Stomach (tissue), 4 donors: ENCODE data around the gene STK17B.

Source experiments
- EP300 ChIP-seq: sonication (generic); formaldehyde crosslinking; IDR thresholded peaks from one replicate; pipeline ENCODE4 v1.6.1; 2017; ENCODE audit warnings: antibody characterized with exemption
- POLR2A ChIP-seq, 4 donors: fragments of 450-650 bp; IDR thresholded peaks; one replicate each; pipeline ENCODE4 v1.6.1; 2016; ENCODE audit warnings: antibody characterized with exemption in 4 of 4, control low read depth in 2 of 4, mild to moderate bottlenecking in 1 of 4, moderate library complexity in 1 of 4
- POLR2AphosphoS5 ChIP-seq, 3 donors: sonication (generic); formaldehyde crosslinking; IDR thresholded peaks; one replicate each; pipeline ENCODE4 v1.6.1; 2016; ENCODE audit warnings: antibody characterized with exemption in 3 of 3
- TF ChIP-seq, protein P1 (sequence below), 7 experiments: fragments of 450-650 bp in 4 of 7; fragments of 200-600 bp in 3 of 7; sonication (generic) in 3 of 7; IDR thresholded peaks; one replicate each; pipeline ENCODE4 v1.5.1; 2016 to 2019; ENCODE audit warnings: antibody characterized with exemption in 7 of 7, control low read depth in 2 of 7, mild to moderate bottlenecking in 1 of 7

DNA sequence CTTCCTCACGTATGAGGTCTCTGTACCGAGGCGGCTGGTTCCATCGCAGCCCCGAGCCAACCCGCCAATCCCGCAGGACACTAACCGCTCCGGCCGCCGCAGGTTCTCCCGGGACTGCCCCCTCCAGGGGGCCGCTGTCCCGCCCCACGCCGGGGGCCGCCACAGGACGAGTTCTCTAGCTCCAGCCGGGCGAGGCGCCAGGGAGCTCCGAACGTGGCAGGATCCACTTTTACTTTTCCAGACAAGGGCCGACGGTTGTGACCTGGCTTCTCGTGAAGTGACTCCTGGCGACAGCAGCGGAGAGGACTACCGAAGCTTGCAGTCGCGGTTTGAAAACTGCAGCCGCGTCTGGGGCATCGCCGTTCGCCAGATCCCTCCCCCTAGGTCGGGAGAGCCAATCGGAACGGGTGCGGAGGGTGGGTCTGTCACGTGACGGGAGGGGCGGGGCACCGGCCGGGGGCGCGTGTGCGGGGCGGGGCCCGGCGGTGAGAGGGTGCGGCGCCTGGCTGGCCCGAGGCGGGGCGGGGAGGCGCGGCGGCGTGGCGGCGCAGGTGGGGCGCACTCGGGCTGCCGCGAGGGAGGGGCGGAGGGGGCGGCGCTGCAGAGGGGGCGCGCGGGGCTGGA, at the start of gene STK17B:
- TF ChIP-seq POLR2A (IDR thresholded peaks at IDR 0.05) = peak in 2 of 4 donors; percentile 75 to 94
- TF ChIP-seq, protein P1, sequence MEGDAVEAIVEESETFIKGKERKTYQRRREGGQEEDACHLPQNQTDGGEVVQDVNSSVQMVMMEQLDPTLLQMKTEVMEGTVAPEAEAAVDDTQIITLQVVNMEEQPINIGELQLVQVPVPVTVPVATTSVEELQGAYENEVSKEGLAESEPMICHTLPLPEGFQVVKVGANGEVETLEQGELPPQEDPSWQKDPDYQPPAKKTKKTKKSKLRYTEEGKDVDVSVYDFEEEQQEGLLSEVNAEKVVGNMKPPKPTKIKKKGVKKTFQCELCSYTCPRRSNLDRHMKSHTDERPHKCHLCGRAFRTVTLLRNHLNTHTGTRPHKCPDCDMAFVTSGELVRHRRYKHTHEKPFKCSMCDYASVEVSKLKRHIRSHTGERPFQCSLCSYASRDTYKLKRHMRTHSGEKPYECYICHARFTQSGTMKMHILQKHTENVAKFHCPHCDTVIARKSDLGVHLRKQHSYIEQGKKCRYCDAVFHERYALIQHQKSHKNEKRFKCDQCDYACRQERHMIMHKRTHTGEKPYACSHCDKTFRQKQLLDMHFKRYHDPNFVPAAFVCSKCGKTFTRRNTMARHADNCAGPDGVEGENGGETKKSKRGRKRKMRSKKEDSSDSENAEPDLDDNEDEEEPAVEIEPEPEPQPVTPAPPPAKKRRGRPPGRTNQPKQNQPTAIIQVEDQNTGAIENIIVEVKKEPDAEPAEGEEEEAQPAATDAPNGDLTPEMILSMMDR (IDR thresholded peaks at IDR 0.05) = no peak
- peak; percentile 75 to 99 (median 99) for TF ChIP-seq POLR2AphosphoS5 (IDR thresholded peaks at IDR 0.05)
- TF ChIP-seq EP300 = no peak
